SK-N-SH (cell line): ENCODE data around the gene BRPF3. TPM values are rescaled to one million over a fixed set of nuclear protein-coding genes. Genes with fewer than 3 reads are reported as not detected.

Experiments
- CTCF ChIA-PET: fragments of 300-600, 350-600 bp; formaldehyde crosslinking; extraction: SDS; loops from one replicate; lab custom pipeline; 2021; lab: Yijun Ruan, JAX
- POLR2A ChIA-PET: fragments of 350-600 bp; sonication (Branson Sonifier 250); formaldehyde crosslinking; extraction: SDS; loops from one replicate; lab custom pipeline; 2020; ENCODE audit warnings: antibody characterized with exemption, inconsistent platforms; lab: Yijun Ruan, JAX
- DNase-seq: peaks from one replicate; pipeline ENCODE4 v3.0.0; 2012
- H2AFZ ChIP-seq: fragments of 200-600 bp; sonication (generic); 2 replicates; pipeline ENCODE4 v1.8.1; 2016; ENCODE audit warnings: antibody characterized with exemption, mild to moderate bottlenecking, low read depth
- H3F3A ChIP-seq: fragments of 200-600 bp; sonication (generic); replicated peaks from 2 replicates; pipeline ENCODE3; 2016; ENCODE audit warnings: antibody characterized with exemption, mild to moderate bottlenecking; ENCODE audit not compliant: insufficient read depth
- H3K27ac ChIP-seq, 2 experiments: fragments of 200-500 bp in 1 of 2; fragments of 200-600 bp in 1 of 2; sonication (Bioruptor generic) in 1 of 2; sonication (generic), shearing (Covaris generic) in 1 of 2; 2 replicates each; pipeline versions ENCODE4 v1.5.1 to v1.6.1; 2014 to 2016; ENCODE audit warnings: low read depth in 2 of 2, inconsistent platforms in 1 of 2, low read length in 1 of 2, mild to moderate bottlenecking in 1 of 2, mixed read lengths in 1 of 2
- H3K27me3 ChIP-seq: fragments of 200-600 bp; sonication (generic), shearing (Covaris generic); 2 replicates; pipeline ENCODE4 v1.6.1; 2016; ENCODE audit warnings: mixed run types; ENCODE audit not compliant: insufficient read depth
- H3K36me3 ChIP-seq, 2 experiments: fragments of 200-500 bp in 1 of 2; fragments of 200-600 bp in 1 of 2; sonication (Bioruptor generic) in 1 of 2; sonication (generic) in 1 of 2; replicated peaks in 1 of 2; 2 replicates each; pipeline versions ENCODE3 to v1.5.1; 2014 to 2016; ENCODE audit warnings: low read length in 1 of 2, mild to moderate bottlenecking in 1 of 2; ENCODE audit not compliant: insufficient read depth in 2 of 2, control insufficient read depth in 1 of 2
- H3K4me1 ChIP-seq, 2 experiments: fragments of 200-500 bp in 1 of 2; fragments of 200-600 bp in 1 of 2; sonication (Bioruptor generic) in 1 of 2; sonication (generic), shearing (Covaris generic) in 1 of 2; 2 replicates each; pipeline versions ENCODE4 v1.5.1 to v1.6.1; 2014 to 2016; ENCODE audit warnings: low read depth in 1 of 2, low read length in 1 of 2, mixed run types in 1 of 2; ENCODE audit not compliant: insufficient read depth in 2 of 2, control insufficient read depth in 1 of 2
- H3K4me2 ChIP-seq: fragments of 200-600 bp; sonication (generic), shearing (Covaris generic); 2 replicates; pipeline ENCODE4 v1.6.1; 2017; ENCODE audit warnings: mixed run types
- H3K4me3 ChIP-seq, 2 experiments: fragments of 200-500 bp in 1 of 2; fragments of 200-600 bp in 1 of 2; sonication (Bioruptor generic) in 1 of 2; sonication (generic), shearing (Covaris generic) in 1 of 2; 2 replicates each; pipeline versions ENCODE4 v1.5.1 to v1.8.1; 2014 to 2016; ENCODE audit warnings: low read depth in 2 of 2, inconsistent platforms in 1 of 2, low read length in 1 of 2, mild to moderate bottlenecking in 1 of 2, mixed read lengths in 1 of 2, moderate library complexity in 1 of 2
- H3K79me2 ChIP-seq: fragments of 200-600 bp; sonication (generic); 2 replicates; pipeline ENCODE4 v1.8.1; 2017; ENCODE audit warnings: mild to moderate bottlenecking; ENCODE audit not compliant: insufficient read depth
- H3K9ac ChIP-seq: fragments of 200-600 bp; sonication (generic); 2 replicates; pipeline ENCODE4 v1.6.1; 2017; ENCODE audit warnings: mixed run types
- H3K9me2 ChIP-seq: fragments of 200-600 bp; sonication (generic); 2 replicates; pipeline ENCODE4 v1.6.1; 2017; ENCODE audit warnings: mixed run types
- H3K9me3 ChIP-seq: fragments of 200-600 bp; sonication (generic); 2 replicates; pipeline ENCODE4 v1.6.1; 2017; ENCODE audit warnings: mixed run types, mild to moderate bottlenecking, moderate library complexity
- H4K20me1 ChIP-seq: fragments of 200-600 bp; sonication (generic); 2 replicates; pipeline ENCODE4 v1.6.1; 2017; ENCODE audit warnings: mild to moderate bottlenecking, mixed run types; ENCODE audit not compliant: insufficient read depth
- CHD2 ChIP-seq: fragments of 150-350 bp; IDR thresholded peaks from 2 replicates; pipeline ENCODE4 v1.6.1; 2018; ENCODE audit warnings: low read length; ENCODE audit not compliant: partially characterized antibody
- ELF1 ChIP-seq: IDR thresholded peaks from 2 replicates; pipeline ENCODE4 v1.4.0; 2012
- EP300 ChIP-seq, 2 experiments: IDR thresholded peaks; 2 replicates each; pipeline versions ENCODE4 v1.4.0 to v1.6.1; 2012; ENCODE audit warnings: borderline replicate concordance in 1 of 2, low read depth in 1 of 2, low read length in 1 of 2
- FOSL2 ChIP-seq: IDR thresholded peaks from 2 replicates; pipeline ENCODE4 v1.4.0; 2012; ENCODE audit warnings: low read depth, mild to moderate bottlenecking, moderate library complexity, borderline replicate concordance
- FOXJ3 ChIP-seq: sonication (generic); formaldehyde crosslinking; IDR thresholded peaks from 2 replicates; pipeline ENCODE4 v1.5.1; 2020; ENCODE audit warnings: mild to moderate bottlenecking, missing genetic modification reagents
- MEF2A ChIP-seq: IDR thresholded peaks from 2 replicates; pipeline ENCODE4 v1.4.0; 2012; ENCODE audit warnings: low read depth, borderline replicate concordance
- MXI1 ChIP-seq: IDR thresholded peaks from 2 replicates; pipeline ENCODE4 v1.6.1; 2012; ENCODE audit warnings: mild to moderate bottlenecking, low read depth, low read length, improper control_type of control experiment
- NFIC ChIP-seq: IDR thresholded peaks from 2 replicates; pipeline ENCODE4 v1.4.0; 2012; ENCODE audit warnings: borderline replicate concordance
- NRF1 ChIP-seq: IDR thresholded peaks from 2 replicates; pipeline ENCODE4 v1.6.1; 2012; ENCODE audit warnings: low read depth, mild to moderate bottlenecking, low read length
- POLR2AphosphoS5 ChIP-seq: IDR thresholded peaks from 2 replicates; pipeline ENCODE4 v1.6.1; 2012; ENCODE audit warnings: low read depth, low read length
- RAD21 ChIP-seq: IDR thresholded peaks from 2 replicates; pipeline ENCODE4 v1.6.1; 2012; ENCODE audit warnings: mild to moderate bottlenecking, low read length
- RCOR1 ChIP-seq: fragments of 150-350 bp; IDR thresholded peaks from 2 replicates; pipeline ENCODE4 v1.6.1; 2017; ENCODE audit warnings: antibody characterized with exemption, low read length
- REST ChIP-seq: IDR thresholded peaks from 2 replicates; pipeline ENCODE4 v1.6.1; 2012; ENCODE audit warnings: mild to moderate bottlenecking, low read depth, low read length, moderate library complexity
- RXRA ChIP-seq: IDR thresholded peaks from 2 replicates; pipeline ENCODE4 v1.4.0; 2012; ENCODE audit warnings: low read depth, mild to moderate bottlenecking, borderline replicate concordance
- USF1 ChIP-seq: IDR thresholded peaks from 2 replicates; pipeline ENCODE4 v1.4.0; 2012; ENCODE audit warnings: low read depth, borderline replicate concordance
- WGBS: methylation state at CpG from one replicate; pipeline ENCODE4 v1.1.6; 2017; ENCODE audit warnings: low lambda C conversion rate; 5-methylcytosine and 5-hydroxymethylcytosine counted together
- polyA plus RNA-seq, 3 experiments: library from polyadenylated mRNA; depleted of rRNA; stranded (reverse); fragments of >200 nt; gene quantifications; 2 replicates each; pipeline ENCODE4 v1.2.3, GENCODE V29; 2012
- TF ChIP-seq, protein P1 (sequence below): fragments of 150-350 bp; IDR thresholded peaks from 2 replicates; pipeline ENCODE4 v1.6.1; 2017; ENCODE audit warnings: antibody characterized with exemption, low read length, low read depth, borderline replicate concordance
- TF ChIP-seq, protein P2 (sequence below): IDR thresholded peaks from 2 replicates; pipeline ENCODE4; 2012
- TF ChIP-seq, protein P3 (sequence below): IDR thresholded peaks from 2 replicates; pipeline ENCODE4 v1.4.0; 2012; ENCODE audit warnings: low read depth, borderline replicate concordance

The BRPF3 gene
- polyA plus RNA-seq, 1 of the 3 experiments (the other 2 are of a cell fraction), result 15.4 TPM

DNA sequence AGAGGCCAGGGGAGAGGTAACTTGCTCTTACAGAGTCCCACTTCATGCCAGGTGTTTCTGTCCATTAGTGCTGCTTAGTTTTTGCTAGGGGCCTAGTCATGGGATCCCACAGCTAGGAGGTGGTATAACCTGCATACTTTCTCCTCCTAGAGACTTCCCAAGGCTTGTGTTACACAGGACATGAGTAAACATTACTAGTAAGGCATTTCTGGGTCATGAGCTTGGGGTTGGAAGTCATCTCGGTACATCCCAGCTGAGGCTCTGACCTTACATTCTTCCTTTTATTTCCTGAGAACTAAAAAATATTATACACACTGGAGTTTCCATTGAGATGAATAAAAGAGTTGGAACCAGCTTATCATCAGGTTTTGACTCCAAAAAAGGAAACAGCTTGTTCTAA, 52.4 kb downstream of the BRPF3 start:
- Histone ChIP-seq H3K27me3 (no peaks in the 10 kb centered on the region), H3K9me3 (no peaks in the 10 kb centered on the region)
- POLR2A ChIA-PET, result no interaction called here
- TF ChIP-seq NRF1 (no peak), ELF1 (no peak), POLR2AphosphoS5 (no peak), FOXJ3 (no peak)
- TF ChIP-seq, protein P1, sequence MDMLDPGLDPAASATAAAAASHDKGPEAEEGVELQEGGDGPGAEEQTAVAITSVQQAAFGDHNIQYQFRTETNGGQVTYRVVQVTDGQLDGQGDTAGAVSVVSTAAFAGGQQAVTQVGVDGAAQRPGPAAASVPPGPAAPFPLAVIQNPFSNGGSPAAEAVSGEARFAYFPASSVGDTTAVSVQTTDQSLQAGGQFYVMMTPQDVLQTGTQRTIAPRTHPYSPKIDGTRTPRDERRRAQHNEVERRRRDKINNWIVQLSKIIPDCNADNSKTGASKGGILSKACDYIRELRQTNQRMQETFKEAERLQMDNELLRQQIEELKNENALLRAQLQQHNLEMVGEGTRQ, result no peak
- TF ChIP-seq, all 33 proteins: peak for 0
- Histone ChIP-seq H3K4me1 (peaks cover 0 to 18% of the 10 kb centered on the region in 2 experiments; a peak in 1 of 4 replicates), H2AFZ (no peak overlapping the region), H3F3A (no peaks in the 10 kb centered on the region), H3K9me2 (no peaks in the 10 kb centered on the region), H4K20me1 (no peaks in the 10 kb centered on the region), H3K9ac (no peak overlapping the region), H3K36me3 (no peaks in the 10 kb centered on the region), H3K4me2 (no peak overlapping the region), H3K79me2 (no peaks in the 10 kb centered on the region), H3K27ac (no peak overlapping the region), H3K4me3 (no peak overlapping the region)
- no peak for DNase-seq
- CTCF ChIA-PET, result no interaction called here
- 94% methylated on average over 1 of the region's 1 CpG for WGBS

GRCh38 chr6:36249536-36249935, 53.0 kb downstream of the BRPF3 start:
- WGBS, result 82% methylated on average over 5 of the region's 5 CpGs
- Histone ChIP-seq H3K4me1 (peaks cover 0 to 16% of the 10 kb centered on the region in 2 experiments; a peak in 1 of 4 replicates), H3F3A (no peaks in the 10 kb centered on the region), H3K79me2 (no peaks in the 10 kb centered on the region), H3K4me2 (no peak overlapping the region), H2AFZ (no peak overlapping the region), H3K27me3 (no peaks in the 10 kb centered on the region), H3K9me3 (no peaks in the 10 kb centered on the region), H3K36me3 (no peaks in the 10 kb centered on the region), H3K27ac (no peak overlapping the region), H3K4me3 (no peak overlapping the region), H4K20me1 (no peaks in the 10 kb centered on the region), H3K9ac (no peak overlapping the region), H3K9me2 (no peaks in the 10 kb centered on the region)
- POLR2A ChIA-PET, result no interaction called here
- DNase-seq, result no peak
- CTCF ChIA-PET, result no interaction called here
- TF ChIP-seq EP300 (IDR thresholded peaks at IDR 0.05; ENCODE audit: borderline replicate concordance in 1 of 2, low read depth in 1 of 2, low read length in 1 of 2), result no peak
- TF ChIP-seq, protein P2, sequence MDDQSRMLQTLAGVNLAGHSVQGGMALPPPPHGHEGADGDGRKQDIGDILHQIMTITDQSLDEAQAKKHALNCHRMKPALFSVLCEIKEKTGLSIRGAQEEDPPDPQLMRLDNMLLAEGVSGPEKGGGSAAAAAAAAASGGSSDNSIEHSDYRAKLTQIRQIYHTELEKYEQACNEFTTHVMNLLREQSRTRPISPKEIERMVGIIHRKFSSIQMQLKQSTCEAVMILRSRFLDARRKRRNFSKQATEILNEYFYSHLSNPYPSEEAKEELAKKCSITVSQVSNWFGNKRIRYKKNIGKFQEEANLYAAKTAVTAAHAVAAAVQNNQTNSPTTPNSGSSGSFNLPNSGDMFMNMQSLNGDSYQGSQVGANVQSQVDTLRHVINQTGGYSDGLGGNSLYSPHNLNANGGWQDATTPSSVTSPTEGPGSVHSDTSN, result no peak
- no peak for TF ChIP-seq NRF1
- TF ChIP-seq, protein P3, sequence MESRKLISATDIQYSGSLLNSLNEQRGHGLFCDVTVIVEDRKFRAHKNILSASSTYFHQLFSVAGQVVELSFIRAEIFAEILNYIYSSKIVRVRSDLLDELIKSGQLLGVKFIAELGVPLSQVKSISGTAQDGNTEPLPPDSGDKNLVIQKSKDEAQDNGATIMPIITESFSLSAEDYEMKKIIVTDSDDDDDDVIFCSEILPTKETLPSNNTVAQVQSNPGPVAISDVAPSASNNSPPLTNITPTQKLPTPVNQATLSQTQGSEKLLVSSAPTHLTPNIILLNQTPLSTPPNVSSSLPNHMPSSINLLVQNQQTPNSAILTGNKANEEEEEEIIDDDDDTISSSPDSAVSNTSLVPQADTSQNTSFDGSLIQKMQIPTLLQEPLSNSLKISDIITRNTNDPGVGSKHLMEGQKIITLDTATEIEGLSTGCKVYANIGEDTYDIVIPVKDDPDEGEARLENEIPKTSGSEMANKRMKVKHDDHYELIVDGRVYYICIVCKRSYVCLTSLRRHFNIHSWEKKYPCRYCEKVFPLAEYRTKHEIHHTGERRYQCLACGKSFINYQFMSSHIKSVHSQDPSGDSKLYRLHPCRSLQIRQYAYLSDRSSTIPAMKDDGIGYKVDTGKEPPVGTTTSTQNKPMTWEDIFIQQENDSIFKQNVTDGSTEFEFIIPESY, result no peak
- TF ChIP-seq MEF2A, result no peak
- TF ChIP-seq, protein P1, result no peak
- TF ChIP-seq MXI1, result no peak
- no peak for TF ChIP-seq REST
- TF ChIP-seq RXRA, result no peak
- TF ChIP-seq RCOR1, result no peak
- TF ChIP-seq RAD21, result no peak
- TF ChIP-seq CHD2, result no peak
- TF ChIP-seq POLR2AphosphoS5, result no peak
- no peak for TF ChIP-seq FOSL2
- TF ChIP-seq USF1, result no peak
- TF ChIP-seq ELF1, result no peak
- no peak for TF ChIP-seq NFIC
